Activated naive CD8-positive, alpha-beta T cell treated with anti-CD3 and anti-CD28 coated beads for 36 hours (primary cell): Measurements from ENCODE around the gene PPP1R12A. TPM values are rescaled to one million over a fixed set of nuclear protein-coding genes. Genes with fewer than 3 reads are reported as not detected.
"Not testable (repeated sequence)": the region's sequence is repeated elsewhere in the genome, so short reads cannot be mapped to it uniquely, and the experiment has no call there.

Source experiments
- DNase-seq: peaks from one replicate; pipeline ENCODE4 v3.0.0; 2021
- H3K27ac Mint-ChIP-seq: one replicate; pipeline ENCODE4 v1.8.0; 2022; ENCODE audit warnings: mild to moderate bottlenecking, moderate library complexity, mixed read lengths
- H3K27me3 Mint-ChIP-seq: one replicate; pipeline ENCODE4 v1.8.0; 2022; ENCODE audit warnings: mild to moderate bottlenecking, mixed read lengths
- H3K36me3 Mint-ChIP-seq: one replicate; pipeline ENCODE4 v1.8.0; 2021; ENCODE audit warnings: mild to moderate bottlenecking, mixed read lengths
- H3K4me1 Mint-ChIP-seq: one replicate; pipeline ENCODE4 v1.8.0; 2021; ENCODE audit warnings: mixed read lengths
- H3K4me3 Mint-ChIP-seq: one replicate; pipeline ENCODE4 v1.8.0; 2022; ENCODE audit warnings: mild to moderate bottlenecking, moderate library complexity, mixed read lengths
- H3K9me3 Mint-ChIP-seq: one replicate; pipeline ENCODE4 v1.8.0; 2022; ENCODE audit warnings: mixed read lengths
- total RNA-seq, 2 experiments: library from RNA; stranded (reverse); gene quantifications; one replicate each; pipeline ENCODE4 v1.2.3, GENCODE V29; 2021

The PPP1R12A gene
- total RNA-seq, 2 experiments from 2014 or later, result 58.6 to 63.4 TPM

GRCh38 chr12:79887890-79888289 is 47.0 kb downstream of the PPP1R12A start:
- no peak overlapping the region for H3K4me3 Mint-ChIP-seq
- H3K36me3 Mint-ChIP-seq, result peaks cover 10% of the 10 kb centered on the region
- no peaks in the 10 kb centered on the region for H3K27me3 Mint-ChIP-seq
- peaks cover 2% of the 10 kb centered on the region for H3K9me3 Mint-ChIP-seq
- H3K4me1 Mint-ChIP-seq, result peaks cover 55% of the 10 kb centered on the region
- DNase-seq, result no peak
- H3K27ac Mint-ChIP-seq, result no peak overlapping the region

- H3K4me1 Mint-ChIP-seq, result peaks cover 64% of the 10 kb centered on the region
- H3K36me3 Mint-ChIP-seq, result peaks cover 11% of the 10 kb centered on the region
- H3K27ac Mint-ChIP-seq, result no peak overlapping the region
- no peak for DNase-seq
- H3K4me3 Mint-ChIP-seq, result no peak overlapping the region
- peaks cover under 1% of the 10 kb centered on the region for H3K9me3 Mint-ChIP-seq
- H3K27me3 Mint-ChIP-seq, result no peaks in the 10 kb centered on the region
Observed at GRCh38 chr12:79886917-79887519, 47.9 kb downstream of the PPP1R12A start.

- no peak for DNase-seq
- H3K4me1 Mint-ChIP-seq, result peaks cover 70% of the 10 kb centered on the region
Observed at GRCh38 chr12:79885911-79886490, 48.9 kb downstream of the PPP1R12A start.

GRCh38 chr12:79884401-79885006 is 50.4 kb downstream of the PPP1R12A start:
- H3K4me1 Mint-ChIP-seq, result peaks cover 72% of the 10 kb centered on the region
- no peaks in the 10 kb centered on the region for H3K27me3 Mint-ChIP-seq
- H3K4me3 Mint-ChIP-seq, result no peak overlapping the region
- H3K36me3 Mint-ChIP-seq, result peaks cover 16% of the 10 kb centered on the region
- H3K27ac Mint-ChIP-seq, result no peak overlapping the region
- DNase-seq, result no peak
- no peaks in the 10 kb centered on the region for H3K9me3 Mint-ChIP-seq

More at GRCh38 chr12:79885911-79886490, 48.9 kb downstream of the PPP1R12A start:
- no peaks in the 10 kb centered on the region for H3K9me3 Mint-ChIP-seq
- H3K4me3 Mint-ChIP-seq, result no peak overlapping the region
- peaks cover 11% of the 10 kb centered on the region for H3K36me3 Mint-ChIP-seq
- H3K27me3 Mint-ChIP-seq, result no peaks in the 10 kb centered on the region
- H3K27ac Mint-ChIP-seq, result no peak overlapping the region

- no peaks in the 10 kb centered on the region for H3K27me3 Mint-ChIP-seq
- no peak overlapping the region for H3K4me3 Mint-ChIP-seq
- peaks cover 27% of the 10 kb centered on the region for H3K36me3 Mint-ChIP-seq
- peaks cover 68% of the 10 kb centered on the region for H3K4me1 Mint-ChIP-seq
- no peaks in the 10 kb centered on the region for H3K9me3 Mint-ChIP-seq
- H3K27ac Mint-ChIP-seq, result no peak overlapping the region
- no peak for DNase-seq
Observed at GRCh38 chr12:79883216-79883615, 51.7 kb downstream of the PPP1R12A start.

GRCh38 chr12:79881351-79881750 is 53.5 kb downstream of the PPP1R12A start:
- Mint-ChIP-seq H3K9me3 (no peaks in the 10 kb centered on the region), H3K4me3 (no peak overlapping the region), H3K4me1 (peaks cover 58% of the 10 kb centered on the region), H3K27ac (no peak overlapping the region), H3K27me3 (no peaks in the 10 kb centered on the region), H3K36me3 (peaks cover 33% of the 10 kb centered on the region)
- DNase-seq, result no peak

- Mint-ChIP-seq H3K4me1 (peaks cover 61% of the 10 kb centered on the region), H3K36me3 (peaks cover 37% of the 10 kb centered on the region)
- not testable (repeated sequence) for H3K27me3 Mint-ChIP-seq, H3K9me3 Mint-ChIP-seq, H3K4me3 Mint-ChIP-seq, H3K27ac Mint-ChIP-seq, DNase-seq
Observed at GRCh38 chr12:79878506-79878905, 56.4 kb downstream of the PPP1R12A start.

GRCh38 chr12:79877246-79877645 is 57.7 kb downstream of the PPP1R12A start:
- Mint-ChIP-seq H3K4me3 (no peak overlapping the region), H3K27me3 (no peaks in the 10 kb centered on the region), H3K4me1 (peaks cover 53% of the 10 kb centered on the region), H3K27ac (no peak overlapping the region), H3K36me3 (peaks cover 35% of the 10 kb centered on the region), H3K9me3 (no peaks in the 10 kb centered on the region)
- DNase-seq, result no peak

- Mint-ChIP-seq H3K36me3 (peaks cover 46% of the 10 kb centered on the region), H3K4me1 (peaks cover 35% of the 10 kb centered on the region), H3K27me3 (no peaks in the 10 kb centered on the region), H3K27ac (no peak overlapping the region), H3K9me3 (no peaks in the 10 kb centered on the region), H3K4me3 (no peak overlapping the region)
- no peak for DNase-seq
Observed at GRCh38 chr12:79874665-79875064, 60.2 kb downstream of the PPP1R12A start.

GRCh38 chr12:79873201-79873600 is 61.7 kb downstream of the PPP1R12A start:
- Mint-ChIP-seq H3K36me3 (peaks cover 47% of the 10 kb centered on the region), H3K9me3 (no peaks in the 10 kb centered on the region), H3K27me3 (no peaks in the 10 kb centered on the region), H3K27ac (no peak overlapping the region), H3K4me1 (peaks cover 30% of the 10 kb centered on the region), H3K4me3 (no peak overlapping the region)
- no peak for DNase-seq

- Mint-ChIP-seq H3K27ac (no peak overlapping the region), H3K9me3 (peaks cover 5% of the 10 kb centered on the region), H3K4me1 (peaks cover 30% of the 10 kb centered on the region), H3K4me3 (no peak overlapping the region), H3K27me3 (no peaks in the 10 kb centered on the region), H3K36me3 (peaks cover 55% of the 10 kb centered on the region)
- no peak for DNase-seq
Observed at GRCh38 chr12:79871621-79872020, 63.3 kb downstream of the PPP1R12A start.

GRCh38 chr12:79870916-79871315 is 64.0 kb downstream of the PPP1R12A start:
- Mint-ChIP-seq H3K4me1 (peaks cover 30% of the 10 kb centered on the region), H3K36me3 (peaks cover 62% of the 10 kb centered on the region), H3K9me3 (peaks cover 12% of the 10 kb centered on the region), H3K27me3 (no peaks in the 10 kb centered on the region), H3K4me3 (no peak overlapping the region), H3K27ac (no peak overlapping the region)
- no peak for DNase-seq

- Mint-ChIP-seq H3K27me3 (no peaks in the 10 kb centered on the region), H3K4me3 (no peak overlapping the region), H3K27ac (no peak overlapping the region), H3K9me3 (peaks cover 19% of the 10 kb centered on the region), H3K36me3 (peaks cover 61% of the 10 kb centered on the region), H3K4me1 (peaks cover 11% of the 10 kb centered on the region)
- DNase-seq, result no peak
Observed at GRCh38 chr12:79859646-79860045, 75.3 kb downstream of the PPP1R12A start.

GRCh38 chr12:79858518-79858917 is 76.4 kb downstream of the PPP1R12A start:
- Mint-ChIP-seq H3K27me3 (no peaks in the 10 kb centered on the region), H3K9me3 (peaks cover 19% of the 10 kb centered on the region), H3K4me1 (peaks cover 3% of the 10 kb centered on the region), H3K27ac (no peak overlapping the region), H3K36me3 (peaks cover 58% of the 10 kb centered on the region), H3K4me3 (no peak overlapping the region)
- DNase-seq, result no peak

GRCh38 chr12:79857675-79858074 is 77.2 kb downstream of the PPP1R12A start:
- no peak overlapping the region for H3K27ac Mint-ChIP-seq
- peaks cover 16% of the 10 kb centered on the region for H3K9me3 Mint-ChIP-seq
- H3K27me3 Mint-ChIP-seq, result no peaks in the 10 kb centered on the region
- no peak for DNase-seq
- H3K36me3 Mint-ChIP-seq, result peaks cover 57% of the 10 kb centered on the region
- H3K4me3 Mint-ChIP-seq, result no peak overlapping the region
- H3K4me1 Mint-ChIP-seq, result peaks cover 3% of the 10 kb centered on the region
